ENCODE results near the gene GPR152.

Gene GPR152

GRCh38 chr11:67499808-67500483, 47.4 kb upstream of the GPR152 start:
- H3K9ac ChIP-seq (ENCODE audit: low read depth, low read length, poor library complexity): no peak overlapping the region
- H2BK5ac ChIP-seq (ENCODE audit: low read length): no peak overlapping the region
- H3K79me1 ChIP-seq (ENCODE audit: low read depth, low read length): peaks cover 12% of the 10 kb centered on the region
- DNase-seq (ENCODE audit: low spot score): no peak
- peaks cover 5 to 10% of the 10 kb centered on the region in 2 donors for H3K4me1 ChIP-seq (ENCODE audit: control insufficient read depth in 2 of 2, insufficient read depth in 1 of 2, low read depth in 1 of 2, low read length in 2 of 2)
- H2AFZ ChIP-seq (ENCODE audit: low read length): no peak overlapping the region
- H3K4ac ChIP-seq (ENCODE audit: low read length): peak overlapping the region; percentile 53
- WGBS, 2 donors (ENCODE audit: extremely low coverage in 2 of 2, insufficient read length in 2 of 2, insufficient replicate concordance in 1 of 2): no CpG with 5 or more reads among the region's 26 CpGs
- no peak overlapping the region for H3K23ac ChIP-seq (ENCODE audit: low read depth, low read length, poor library complexity)
- no peak overlapping the region for H3K14ac ChIP-seq (ENCODE audit: low read length)
- H2BK15ac ChIP-seq (ENCODE audit: low read length): no peak overlapping the region
- H3K4me2 ChIP-seq (ENCODE audit: insufficient read depth, low read length, poor library complexity, severe bottlenecking): no peak overlapping the region
- no peaks in the 10 kb centered on the region for H3K27me3 ChIP-seq (ENCODE audit: control insufficient read depth in 3 of 3, insufficient read depth in 3 of 3, low read depth in 1 of 3, low read length in 3 of 3)
- peaks cover 47 to 75% of the 10 kb centered on the region in 2 donors for H3K36me3 ChIP-seq (replicated peaks in 1 of 2; ENCODE audit: control insufficient read depth in 2 of 2, insufficient read depth in 2 of 2, low read length in 2 of 2)
- no peak overlapping the region for H2AK5ac ChIP-seq (ENCODE audit: low read depth, low read length)
- peak overlapping the region in 1 of 2 donors; percentile 39 for H3K4me3 ChIP-seq (ENCODE audit: low read length in 2 of 2)
- H4K8ac ChIP-seq (ENCODE audit: low read depth, low read length): no peak overlapping the region
- no peak overlapping the region for H2BK12ac ChIP-seq (ENCODE audit: low read length)
- no peaks in the 10 kb centered on the region for H3K9me3 ChIP-seq (replicated peaks in 1 of 2; ENCODE audit: control insufficient read depth in 2 of 2, insufficient read depth in 1 of 2, low read depth in 1 of 2, low read length in 2 of 2)
- no peak overlapping the region for H3K18ac ChIP-seq (ENCODE audit: low read length)
- H4K91ac ChIP-seq (ENCODE audit: low read depth, low read length, poor library complexity): no peak overlapping the region
- no peak overlapping the region for H2BK120ac ChIP-seq (ENCODE audit: low read depth, low read length)
- no peak overlapping the region for H3K27ac ChIP-seq (replicated peaks; ENCODE audit: low read length)

GRCh38 chr11:67498544-67498972, 46.0 kb upstream of the GPR152 start:
- H4K8ac ChIP-seq (ENCODE audit: low read depth, low read length): no peak overlapping the region

GRCh38 chr11:67497656-67498291, 45.2 kb upstream of the GPR152 start:
- no peak overlapping the region for H2AK5ac ChIP-seq (ENCODE audit: low read depth, low read length)
- H3K36me3 ChIP-seq (replicated peaks in 1 of 2; ENCODE audit: control insufficient read depth in 2 of 2, insufficient read depth in 2 of 2, low read length in 2 of 2): peaks cover 56 to 89% of the 10 kb centered on the region in 2 donors
- no peaks in the 10 kb centered on the region for H3K4me1 ChIP-seq (ENCODE audit: control insufficient read depth in 2 of 2, insufficient read depth in 1 of 2, low read depth in 1 of 2, low read length in 2 of 2)
- H2AFZ ChIP-seq (ENCODE audit: low read length): no peak overlapping the region
- no peak overlapping the region for H2BK120ac ChIP-seq (ENCODE audit: low read depth, low read length)
- H3K27ac ChIP-seq (replicated peaks; ENCODE audit: low read length): no peak overlapping the region
- H4K91ac ChIP-seq (ENCODE audit: low read depth, low read length, poor library complexity): no peak overlapping the region
- H3K4me3 ChIP-seq (ENCODE audit: low read length in 2 of 2): no peak overlapping the region
- H3K9ac ChIP-seq (ENCODE audit: low read depth, low read length, poor library complexity): peak overlapping the region; percentile 44
- no peak overlapping the region for H4K8ac ChIP-seq (ENCODE audit: low read depth, low read length)
- no peak overlapping the region for H3K4ac ChIP-seq (ENCODE audit: low read length)
- no peak overlapping the region for H2BK15ac ChIP-seq (ENCODE audit: low read length)
- H3K18ac ChIP-seq (ENCODE audit: low read length): no peak overlapping the region
- peaks cover 8% of the 10 kb centered on the region for H3K79me1 ChIP-seq (ENCODE audit: low read depth, low read length)
- H3K4me2 ChIP-seq (ENCODE audit: insufficient read depth, low read length, poor library complexity, severe bottlenecking): no peak overlapping the region
- H3K9me3 ChIP-seq (replicated peaks in 1 of 2; ENCODE audit: control insufficient read depth in 2 of 2, insufficient read depth in 1 of 2, low read depth in 1 of 2, low read length in 2 of 2): no peaks in the 10 kb centered on the region
- no peak overlapping the region for H3K14ac ChIP-seq (ENCODE audit: low read length)
- H3K23ac ChIP-seq (ENCODE audit: low read depth, low read length, poor library complexity): no peak overlapping the region
- DNase-seq (ENCODE audit: low spot score): no peak
- H3K27me3 ChIP-seq (ENCODE audit: control insufficient read depth in 3 of 3, insufficient read depth in 3 of 3, low read depth in 1 of 3, low read length in 3 of 3): no peaks in the 10 kb centered on the region
- peak overlapping the region; percentile 39 for H2BK5ac ChIP-seq (ENCODE audit: low read length)
- H2BK12ac ChIP-seq (ENCODE audit: low read length): no peak overlapping the region
- no CpG with 5 or more reads among the region's 21 CpGs for WGBS, 2 donors (ENCODE audit: extremely low coverage in 2 of 2, insufficient read length in 2 of 2, insufficient replicate concordance in 1 of 2)

More at GRCh38 chr11:67498544-67498972, 46.0 kb upstream of the GPR152 start:
- no peak overlapping the region for H4K91ac ChIP-seq (ENCODE audit: low read depth, low read length, poor library complexity)
- no peak overlapping the region for H3K4me2 ChIP-seq (ENCODE audit: insufficient read depth, low read length, poor library complexity, severe bottlenecking)
- peak overlapping the region; percentile 44 for H3K9ac ChIP-seq (ENCODE audit: low read depth, low read length, poor library complexity)
- no peak overlapping the region for H3K4me3 ChIP-seq (ENCODE audit: low read length in 2 of 2)
- H2BK15ac ChIP-seq (ENCODE audit: low read length): no peak overlapping the region
- no peaks in the 10 kb centered on the region for H3K9me3 ChIP-seq (replicated peaks in 1 of 2; ENCODE audit: control insufficient read depth in 2 of 2, insufficient read depth in 1 of 2, low read depth in 1 of 2, low read length in 2 of 2)
- H3K79me1 ChIP-seq (ENCODE audit: low read depth, low read length): peaks cover 9% of the 10 kb centered on the region
- no peak overlapping the region for H3K4ac ChIP-seq (ENCODE audit: low read length)
- H2BK120ac ChIP-seq (ENCODE audit: low read depth, low read length): no peak overlapping the region
- no peak overlapping the region for H3K27ac ChIP-seq (replicated peaks; ENCODE audit: low read length)
- no peak overlapping the region for H3K14ac ChIP-seq (ENCODE audit: low read length)
- no peak overlapping the region for H2BK12ac ChIP-seq (ENCODE audit: low read length)
- H3K23ac ChIP-seq (ENCODE audit: low read depth, low read length, poor library complexity): peak overlapping the region; percentile 17
- peaks cover 2 to 6% of the 10 kb centered on the region in 2 donors for H3K4me1 ChIP-seq (ENCODE audit: control insufficient read depth in 2 of 2, insufficient read depth in 1 of 2, low read depth in 1 of 2, low read length in 2 of 2)
- no peaks in the 10 kb centered on the region for H3K27me3 ChIP-seq (ENCODE audit: control insufficient read depth in 3 of 3, insufficient read depth in 3 of 3, low read depth in 1 of 3, low read length in 3 of 3)
- H2AFZ ChIP-seq (ENCODE audit: low read length): no peak overlapping the region
- no peak overlapping the region for H3K18ac ChIP-seq (ENCODE audit: low read length)
- no peak overlapping the region for H2BK5ac ChIP-seq (ENCODE audit: low read length)
- no peak for DNase-seq (ENCODE audit: low spot score)
- peaks cover 53 to 87% of the 10 kb centered on the region in 2 donors for H3K36me3 ChIP-seq (replicated peaks in 1 of 2; ENCODE audit: control insufficient read depth in 2 of 2, insufficient read depth in 2 of 2, low read length in 2 of 2)
- WGBS, 2 donors (ENCODE audit: extremely low coverage in 2 of 2, insufficient read length in 2 of 2, insufficient replicate concordance in 1 of 2): no CpG with 5 or more reads among the region's 21 CpGs
- H2AK5ac ChIP-seq (ENCODE audit: low read depth, low read length): no peak overlapping the region

- no peaks in the 10 kb centered on the region for H3K4me1 ChIP-seq (ENCODE audit: control insufficient read depth in 2 of 2, insufficient read depth in 1 of 2, low read depth in 1 of 2, low read length in 2 of 2)
Measured at GRCh38 chr11:67496113-67496512, 43.6 kb upstream of the GPR152 start.

More at GRCh38 chr11:67496113-67496512, 43.6 kb upstream of the GPR152 start:
- no peak overlapping the region for H2AK5ac ChIP-seq (ENCODE audit: low read depth, low read length)
- H3K4ac ChIP-seq (ENCODE audit: low read length): no peak overlapping the region
- H2AFZ ChIP-seq (ENCODE audit: low read length): no peak overlapping the region
- H3K14ac ChIP-seq (ENCODE audit: low read length): no peak overlapping the region
- H3K9me3 ChIP-seq (replicated peaks in 1 of 2; ENCODE audit: control insufficient read depth in 2 of 2, insufficient read depth in 1 of 2, low read depth in 1 of 2, low read length in 2 of 2): no peaks in the 10 kb centered on the region
- DNase-seq (ENCODE audit: low spot score): no peak
- no peak overlapping the region for H3K4me3 ChIP-seq (ENCODE audit: low read length in 2 of 2)
- no peak overlapping the region for H3K4me2 ChIP-seq (ENCODE audit: insufficient read depth, low read length, poor library complexity, severe bottlenecking)
- H2BK15ac ChIP-seq (ENCODE audit: low read length): no peak overlapping the region
- no peaks in the 10 kb centered on the region for H3K27me3 ChIP-seq (ENCODE audit: control insufficient read depth in 3 of 3, insufficient read depth in 3 of 3, low read depth in 1 of 3, low read length in 3 of 3)
- no peak overlapping the region for H3K9ac ChIP-seq (ENCODE audit: low read depth, low read length, poor library complexity)
- no peak overlapping the region for H3K27ac ChIP-seq (replicated peaks; ENCODE audit: low read length)
- H2BK120ac ChIP-seq (ENCODE audit: low read depth, low read length): no peak overlapping the region
- H3K18ac ChIP-seq (ENCODE audit: low read length): no peak overlapping the region
- H3K23ac ChIP-seq (ENCODE audit: low read depth, low read length, poor library complexity): peak overlapping the region; percentile 65
- peaks cover 9% of the 10 kb centered on the region for H3K79me1 ChIP-seq (ENCODE audit: low read depth, low read length)
- H3K36me3 ChIP-seq (replicated peaks in 1 of 2; ENCODE audit: control insufficient read depth in 2 of 2, insufficient read depth in 2 of 2, low read length in 2 of 2): peaks cover 59 to 90% of the 10 kb centered on the region in 2 donors
- peak overlapping the region; percentile 10 for H2BK12ac ChIP-seq (ENCODE audit: low read length)
- no peak overlapping the region for H4K8ac ChIP-seq (ENCODE audit: low read depth, low read length)
- H4K91ac ChIP-seq (ENCODE audit: low read depth, low read length, poor library complexity): no peak overlapping the region
- no peak overlapping the region for H2BK5ac ChIP-seq (ENCODE audit: low read length)
- WGBS, 2 donors (ENCODE audit: extremely low coverage in 2 of 2, insufficient read length in 2 of 2, insufficient replicate concordance in 1 of 2): no CpG with 5 or more reads among the region's 12 CpGs
